ENCODE results near the gene APH1B.

APH1B gene

GRCh38 chr15:63254991-63255390 is 22.4 kb upstream of the APH1B start:
- no peak for DNase-seq

GRCh38 chr15:63255489-63255990 is 21.9 kb upstream of the APH1B start:
- DNase-seq = no peak

GRCh38 chr15:63256433-63257274 is 20.8 kb upstream of the APH1B start:
- DNase-seq = no peak

GRCh38 chr15:63258658-63259057 is 18.7 kb upstream of the APH1B start:
- DNase-seq = no peak

- DNase-seq = no peak
Measured at GRCh38 chr15:63260791-63261190, 16.6 kb upstream of the APH1B start.

GRCh38 chr15:63261311-63261710 is 16.1 kb upstream of the APH1B start:
- no peak for DNase-seq

GRCh38 chr15:63263519-63263918 is 13.9 kb upstream of the APH1B start:
- DNase-seq = no peak

GRCh38 chr15:63264688-63265293 is 12.6 kb upstream of the APH1B start:
- DNase-seq = no peak

GRCh38 chr15:63274427-63274826 is 3.0 kb upstream of the APH1B start:
- no peak for DNase-seq

- DNase-seq = no peak
Measured at GRCh38 chr15:63276342-63277037, 915 bp upstream of the APH1B start.

- no peak for DNase-seq
Measured at GRCh38 chr15:63277893-63278456, 570 bp downstream of the APH1B start.

- DNase-seq = no peak
Measured at GRCh38 chr15:63283126-63283525, 5.7 kb downstream of the APH1B start.

- DNase-seq = no peak
Measured at GRCh38 chr15:63284335-63284734, 6.9 kb downstream of the APH1B start.

- DNase-seq = no peak
Measured at GRCh38 chr15:63287109-63287508, 9.7 kb downstream of the APH1B start.

- DNase-seq = no peak
Measured at GRCh38 chr15:63288342-63288741, 10.9 kb downstream of the APH1B start.

GRCh38 chr15:63288778-63289378 is 11.5 kb downstream of the APH1B start:
- no peak for DNase-seq

- no peak for DNase-seq
Measured at GRCh38 chr15:63291507-63291906, 14.1 kb downstream of the APH1B start.

- DNase-seq = no peak
Measured at GRCh38 chr15:63292241-63292640, 14.8 kb downstream of the APH1B start.

GRCh38 chr15:63292771-63293170 is 15.4 kb downstream of the APH1B start:
- DNase-seq = no peak

- no peak for DNase-seq
Measured at GRCh38 chr15:63294359-63294758, 17.0 kb downstream of the APH1B start.

GRCh38 chr15:63295341-63295740 is 17.9 kb downstream of the APH1B start:
- no peak for DNase-seq

GRCh38 chr15:63296195-63296594 is 18.8 kb downstream of the APH1B start:
- no peak for DNase-seq

Data from stimulated activated CD4-positive, alpha-beta T cell treated with anti-CD3 and anti-CD28 coated beads, Interleukin-4, amount 100 ng/mL, for 4 hours (primary cell).